HG03521 (cell line): ENCODE results near the gene GINS3.

Experiments
- ATAC-seq: cut with Tn5 transposase; IDR thresholded peaks from one replicate; pipeline ENCODE4 v1.9.1; 2021; ENCODE audit warnings: mild to moderate bottlenecking, moderate library complexity; ENCODE audit not compliant: unreplicated experiment

GINS3 gene

GRCh38 chr16:58392215-58393137 lies at the start of gene GINS3:
TSS of gene GINS3 (plus strand) at chr16:58392471. CDS start at chr16:58392602, 131 bp downstream.
- peak; percentile 96 for ATAC-seq

- no peak for ATAC-seq
These were observed 48.7 kb upstream of the GINS3 start for GRCh38 chr16:58343562-58343961.

GRCh38 chr16:58345574-58346354 lies 46.5 kb upstream of the GINS3 start:
- no peak for ATAC-seq

DNA sequence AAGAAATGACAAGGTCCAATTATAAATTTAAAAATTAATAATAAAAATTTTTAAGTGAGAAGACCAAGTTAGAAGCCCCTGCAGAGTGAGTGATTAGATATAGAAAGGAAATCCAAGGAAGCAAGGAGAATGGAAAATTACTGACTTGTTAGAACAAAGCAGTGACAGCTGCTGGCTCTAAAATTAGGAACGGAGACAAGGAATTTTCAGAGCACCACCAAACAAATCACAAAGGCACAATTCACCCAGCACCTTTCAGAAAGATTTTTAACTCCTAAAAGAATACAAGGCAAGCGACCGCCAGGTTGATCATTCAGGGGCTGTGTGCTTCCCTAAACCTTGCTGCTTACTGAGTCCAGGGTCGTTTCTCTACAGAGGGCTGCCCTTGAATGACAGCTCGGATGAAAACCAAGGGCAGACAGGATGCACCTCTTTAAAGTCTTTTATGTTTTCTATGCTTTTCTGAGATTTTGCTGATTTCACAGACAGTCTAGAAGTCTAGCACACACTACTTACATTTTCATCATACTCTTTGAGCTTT lies 45.4 kb upstream of the GINS3 start:
- no peak for ATAC-seq

DNA sequence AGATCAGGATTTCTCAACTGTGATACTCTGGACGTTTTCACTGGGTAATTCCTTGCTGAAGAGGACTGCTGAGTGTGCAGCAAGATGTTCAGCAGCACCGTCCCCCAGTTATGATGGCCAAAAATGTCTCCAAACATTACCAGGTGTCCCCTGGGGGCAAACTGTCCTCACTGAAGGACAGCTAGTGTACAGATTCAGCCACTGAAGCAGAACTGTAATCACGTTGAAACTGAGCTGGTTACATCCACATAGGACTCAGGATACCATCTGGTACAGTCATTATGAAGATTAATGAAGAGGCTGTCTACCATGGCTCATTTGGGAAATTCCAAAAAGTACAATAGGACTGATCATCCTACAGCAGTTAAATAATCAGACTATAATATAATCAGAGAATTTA lies 43.3 kb upstream of the GINS3 start:
- ATAC-seq = no peak

GRCh38 chr16:58352690-58353089 lies 39.6 kb upstream of the GINS3 start:
- ATAC-seq = no peak

DNA sequence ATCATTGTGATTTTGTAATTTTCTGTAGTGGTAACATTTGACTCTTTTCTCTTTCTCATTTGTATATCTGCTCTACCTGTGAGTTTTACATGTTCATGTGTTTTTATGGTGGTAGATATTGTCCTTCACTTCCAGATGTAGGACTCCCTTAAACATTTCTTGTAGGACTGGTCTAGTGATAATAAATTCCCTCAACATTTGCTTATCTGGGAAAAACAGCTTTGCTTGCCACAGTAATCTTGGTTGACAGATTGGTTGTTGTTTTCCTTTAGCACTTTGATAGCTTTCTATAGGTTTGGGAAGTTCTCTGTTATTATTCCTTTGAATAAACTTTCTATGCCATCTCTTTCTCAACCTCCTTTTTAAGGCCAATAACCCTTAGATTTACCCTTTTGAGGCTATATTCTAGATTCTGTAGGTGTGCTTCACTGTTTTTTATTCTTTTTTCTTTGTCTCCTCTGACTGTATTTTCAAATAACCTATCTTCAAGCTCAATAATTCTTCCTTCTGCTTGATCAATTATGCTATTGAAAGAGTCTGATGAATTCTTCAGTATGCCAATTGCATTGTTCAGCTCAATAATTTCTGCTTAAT lies 32.1 kb upstream of the GINS3 start:
- ATAC-seq = no peak

- ATAC-seq = no peak
These were observed 30.5 kb upstream of the GINS3 start for GRCh38 chr16:58361726-58362125.

- ATAC-seq = no peak
These were observed 28.4 kb upstream of the GINS3 start for GRCh38 chr16:58363746-58364393.

- no peak for ATAC-seq
These were observed 26.6 kb upstream of the GINS3 start for GRCh38 chr16:58365623-58366022.

DNA sequence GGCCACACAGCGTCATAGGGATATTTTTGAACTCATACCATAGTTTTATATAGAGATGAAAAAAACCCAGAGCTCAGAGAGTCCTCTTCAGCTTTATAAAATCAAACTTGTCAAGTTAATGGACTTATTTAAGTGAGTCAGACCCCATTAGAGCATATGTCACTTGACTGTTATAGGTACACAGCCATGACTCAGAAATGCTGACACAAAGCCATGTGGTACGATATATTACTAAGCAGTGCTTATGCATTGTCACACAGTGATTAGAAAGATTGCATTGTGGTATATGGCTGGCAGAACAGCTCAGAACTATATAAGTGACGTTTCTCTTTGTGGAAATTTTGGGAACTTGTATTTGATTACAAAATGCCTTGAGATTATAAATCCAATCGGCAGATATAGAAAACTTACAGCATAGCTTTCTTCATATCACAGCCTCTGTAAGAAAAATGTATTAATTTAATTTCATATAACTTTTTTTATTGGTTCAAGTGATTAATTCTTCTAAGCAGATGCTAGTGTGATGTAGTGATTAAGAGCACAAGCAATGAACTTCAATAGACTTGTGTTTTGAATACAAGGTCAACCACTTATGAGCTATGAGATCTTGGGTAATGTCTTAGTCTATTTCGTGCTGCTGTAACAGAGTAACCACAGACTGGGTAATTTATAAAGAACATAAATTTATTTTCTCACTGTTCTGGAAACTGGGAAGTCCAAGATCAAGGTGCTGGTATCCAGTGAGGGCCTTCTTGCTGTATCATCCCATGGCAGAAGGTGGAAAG lies 25.8 kb upstream of the GINS3 start:
- ATAC-seq = no peak

GRCh38 chr16:58367252-58367651 lies 25.0 kb upstream of the GINS3 start:
- ATAC-seq = no peak

- no peak for ATAC-seq
These were observed 20.4 kb upstream of the GINS3 start for GRCh38 chr16:58371841-58372240.

DNA sequence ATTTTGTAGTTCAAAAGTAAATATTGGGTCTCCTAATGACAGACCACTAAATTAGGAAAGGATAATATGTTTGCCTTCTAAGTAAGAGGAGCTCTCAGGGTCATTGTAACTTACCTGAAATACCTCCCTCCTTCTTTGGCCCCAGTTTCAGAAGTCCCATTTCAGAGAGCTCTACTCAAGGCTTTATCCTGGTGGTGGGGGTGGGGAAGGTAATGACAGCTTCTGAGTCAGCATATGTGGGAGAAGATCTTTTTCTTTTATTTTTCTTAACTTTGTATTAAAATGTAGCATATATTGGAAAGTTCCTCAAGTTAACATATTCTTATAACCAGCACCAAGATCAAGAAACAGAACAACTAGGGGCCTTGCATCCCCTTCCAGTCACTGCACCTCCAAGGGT lies 16.9 kb upstream of the GINS3 start:
- no peak for ATAC-seq

DNA sequence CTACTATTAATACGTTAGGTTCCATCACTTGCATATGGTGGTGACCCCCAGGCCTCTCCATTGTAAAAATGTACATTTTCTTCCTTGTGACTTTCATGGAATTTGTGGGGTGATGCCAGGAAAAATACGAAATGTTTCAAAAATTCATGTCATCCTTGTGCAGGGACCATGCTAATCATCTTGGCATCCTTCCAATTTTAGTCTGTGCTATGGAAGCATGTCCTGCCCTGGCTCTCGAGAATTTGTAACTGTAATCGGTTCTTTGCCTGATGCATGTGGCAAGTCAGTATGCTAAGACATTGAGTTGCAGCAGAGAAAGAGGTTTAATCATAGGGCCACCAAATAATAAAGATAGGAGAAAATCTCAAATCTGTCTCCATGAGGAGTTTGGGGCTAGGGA lies 14.3 kb upstream of the GINS3 start:
- ATAC-seq = no peak

DNA sequence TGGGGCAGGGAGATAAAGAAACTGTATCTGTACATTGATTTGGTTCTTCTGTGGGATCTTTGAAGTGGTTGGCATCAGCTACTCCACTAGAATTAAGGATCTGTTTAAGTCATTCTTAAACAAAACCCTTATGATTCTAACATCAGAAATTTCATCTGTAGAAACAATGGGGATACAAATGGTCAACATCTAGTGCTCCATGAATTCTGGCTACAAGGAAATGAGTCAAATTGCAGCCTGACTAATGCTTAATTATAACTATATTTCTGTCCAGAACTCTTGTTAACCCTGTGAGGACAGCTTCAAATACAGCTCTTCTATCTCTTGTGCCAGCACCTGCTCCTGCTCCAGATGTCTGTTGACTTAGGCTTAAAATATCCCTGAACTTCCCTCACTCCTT lies 13.9 kb upstream of the GINS3 start:
- ATAC-seq = no peak

DNA sequence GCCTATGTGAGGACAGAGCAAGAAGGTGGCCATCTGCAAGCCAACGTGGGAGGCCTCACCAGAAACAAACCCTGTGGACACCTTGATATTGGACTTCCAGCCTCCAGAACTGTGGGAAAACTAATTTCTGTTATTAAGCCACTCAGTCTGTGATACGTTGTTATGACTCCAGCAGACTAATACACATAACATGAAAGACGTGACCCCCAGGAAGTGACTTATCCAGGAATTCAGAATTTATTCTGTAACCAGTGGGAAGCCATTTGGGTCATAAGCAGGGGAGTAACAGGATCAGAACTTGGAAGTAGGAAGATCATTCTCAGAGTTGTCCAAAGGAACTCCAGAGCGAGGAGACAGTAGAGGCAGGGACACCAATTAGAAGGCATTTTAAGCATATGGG lies 12.5 kb upstream of the GINS3 start:
- ATAC-seq = no peak

DNA sequence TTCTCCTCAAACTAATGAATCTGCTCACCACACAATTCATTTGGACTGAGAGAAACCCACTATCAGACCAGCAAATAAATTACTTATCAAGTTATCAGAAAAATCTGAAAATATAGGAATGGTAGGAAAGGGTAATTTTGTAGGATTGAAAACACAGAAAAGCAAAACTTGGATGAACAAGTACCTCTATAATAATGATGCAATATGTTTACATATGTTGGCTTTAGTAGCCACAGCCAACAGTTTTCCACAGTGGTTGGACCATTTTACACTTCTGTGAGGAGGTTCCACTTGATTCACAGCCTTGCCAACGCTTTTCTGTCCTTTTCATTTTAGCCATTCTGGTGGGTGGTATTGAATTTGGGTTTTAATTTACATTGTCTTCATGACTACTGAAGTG lies 10.6 kb upstream of the GINS3 start:
- ATAC-seq = no peak

DNA sequence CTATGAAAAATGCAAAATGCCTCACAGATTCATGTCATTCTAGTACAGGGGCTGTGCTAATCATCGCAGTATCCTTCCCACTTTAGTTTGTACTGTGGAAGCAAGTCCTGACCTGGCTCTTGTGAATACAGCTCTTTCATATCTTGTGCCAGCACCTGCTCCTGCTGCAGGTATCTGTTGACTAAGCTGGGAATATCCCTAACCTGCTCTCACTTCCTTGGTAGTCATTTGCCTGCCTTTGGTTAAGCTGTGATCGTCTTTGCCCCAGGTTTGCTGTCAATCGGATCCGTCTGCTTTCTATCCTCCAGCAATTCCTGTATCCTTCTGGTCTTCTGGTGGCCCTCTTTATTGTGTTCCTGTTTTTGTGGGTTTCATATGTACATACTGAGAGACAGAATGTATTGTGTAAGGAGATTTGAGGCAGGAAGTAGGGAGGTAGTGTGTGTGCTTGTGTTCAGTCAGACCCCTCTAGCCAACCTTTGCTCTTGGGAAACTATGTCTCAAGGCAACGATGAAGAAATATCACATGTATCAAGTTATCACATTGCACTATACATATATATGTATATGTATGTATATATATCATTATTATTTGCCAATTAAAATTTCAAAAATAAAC lies 7.7 kb upstream of the GINS3 start:
- no peak for ATAC-seq
